ENCODE measurements around the gene IFT25. TPM values are rescaled to one million over a fixed set of nuclear protein-coding genes. Genes with fewer than 3 reads are reported as not detected.
"Not testable (repeated sequence)": the region's sequence is repeated elsewhere in the genome, so short reads cannot be mapped to it uniquely, and the experiment has no call there.

The IFT25 gene
- polyA plus RNA-seq, 4 donors = 18.0 to 31.3 (median 20.3) TPM

GRCh38 chr1:53982034-53982762, 36.7 kb upstream of the IFT25 start:
- peaks cover 0 to 15% (median 0%) of the 10 kb centered on the region in 3 donors for H3K4me1 ChIP-seq (ENCODE audit: control insufficient read depth in 3 of 3, insufficient read depth in 2 of 3, low read depth in 1 of 3, low read length in 2 of 3)
- DNase-seq (peak; percentile 50 to 77), FAIRE-seq (no peak)
- peaks cover 0 to 2% (median 0%) of the 10 kb centered on the region in 3 donors for H3K36me3 ChIP-seq (ENCODE audit: control insufficient read depth in 3 of 3, insufficient read depth in 2 of 3, low read depth in 1 of 3, low read length in 3 of 3)
- no peaks in the 10 kb centered on the region for H3K27me3 ChIP-seq (ENCODE audit: control insufficient read depth in 3 of 3, insufficient read depth in 3 of 3, low read length in 3 of 3)
- peak overlapping the region in 2 of 3 donors; percentile 14 to 42 for H3K4me3 ChIP-seq (ENCODE audit: low read depth in 1 of 3, low read length in 3 of 3)
- H3K9me3 ChIP-seq (ENCODE audit: control insufficient read depth in 2 of 2, insufficient read depth in 1 of 2, low read depth in 1 of 2, low read length in 1 of 2) = no peaks in the 10 kb centered on the region
- peak overlapping the region in 2 of 3 donors; percentile 49 to 71 for H3K27ac ChIP-seq (ENCODE audit: low read depth in 1 of 3, low read length in 2 of 3)
- 38 to 43% (median 39%) methylated on average over 20 of the region's 20 CpGs for WGBS, 3 donors

- Histone ChIP-seq H3K27ac (ENCODE audit: low read depth in 1 of 3, low read length in 2 of 3) (no peak overlapping the region), H3K4me3 (ENCODE audit: low read depth in 1 of 3, low read length in 3 of 3) (no peak overlapping the region), H3K36me3 (ENCODE audit: control insufficient read depth in 3 of 3, insufficient read depth in 2 of 3, low read depth in 1 of 3, low read length in 3 of 3) (peaks cover 0 to 4% (median 0%) of the 10 kb centered on the region in 3 donors), H3K27me3 (ENCODE audit: control insufficient read depth in 3 of 3, insufficient read depth in 3 of 3, low read length in 3 of 3) (no peaks in the 10 kb centered on the region), H3K4me1 (ENCODE audit: control insufficient read depth in 3 of 3, insufficient read depth in 2 of 3, low read depth in 1 of 3, low read length in 2 of 3) (peaks cover 0 to 15% (median 0%) of the 10 kb centered on the region in 3 donors), H3K9me3 (ENCODE audit: control insufficient read depth in 2 of 2, insufficient read depth in 1 of 2, low read depth in 1 of 2, low read length in 1 of 2) (no peaks in the 10 kb centered on the region)
- DNase-seq = no peak
- WGBS, 3 donors = 97 to 98% (median 97%) methylated on average over 6 of the region's 6 CpGs
- FAIRE-seq = no peak
These were observed 35.7 kb upstream of the IFT25 start for GRCh38 chr1:53981220-53981619.

- FAIRE-seq (no peak), DNase-seq (no peak)
- H3K36me3 ChIP-seq (ENCODE audit: control insufficient read depth in 3 of 3, insufficient read depth in 2 of 3, low read depth in 1 of 3, low read length in 3 of 3) = peaks cover 0 to 6% (median 0%) of the 10 kb centered on the region in 3 donors
- H3K27ac ChIP-seq (ENCODE audit: low read depth in 1 of 3, low read length in 2 of 3) = no peak overlapping the region
- no peaks in the 10 kb centered on the region for H3K9me3 ChIP-seq (ENCODE audit: control insufficient read depth in 2 of 2, insufficient read depth in 1 of 2, low read depth in 1 of 2, low read length in 1 of 2)
- peaks cover 0 to 15% (median 0%) of the 10 kb centered on the region in 3 donors for H3K4me1 ChIP-seq (ENCODE audit: control insufficient read depth in 3 of 3, insufficient read depth in 2 of 3, low read depth in 1 of 3, low read length in 2 of 3)
- H3K27me3 ChIP-seq (ENCODE audit: control insufficient read depth in 3 of 3, insufficient read depth in 3 of 3, low read length in 3 of 3) = no peaks in the 10 kb centered on the region
- no peak overlapping the region for H3K4me3 ChIP-seq (ENCODE audit: low read depth in 1 of 3, low read length in 3 of 3)
- WGBS, 3 donors = 89 to 91% (median 90%) methylated on average over 13 of the region's 13 CpGs
These were observed 34.4 kb upstream of the IFT25 start for GRCh38 chr1:53979712-53980450.

GRCh38 chr1:53975861-53976260, 30.4 kb upstream of the IFT25 start:
- Histone ChIP-seq H3K4me3 (ENCODE audit: low read depth in 1 of 3, low read length in 3 of 3) (no peak overlapping the region), H3K9me3 (ENCODE audit: control insufficient read depth in 2 of 2, insufficient read depth in 1 of 2, low read depth in 1 of 2, low read length in 1 of 2) (no peaks in the 10 kb centered on the region), H3K27me3 (ENCODE audit: control insufficient read depth in 3 of 3, insufficient read depth in 3 of 3, low read length in 3 of 3) (no peaks in the 10 kb centered on the region), H3K4me1 (ENCODE audit: control insufficient read depth in 3 of 3, insufficient read depth in 2 of 3, low read depth in 1 of 3, low read length in 2 of 3) (no peaks in the 10 kb centered on the region), H3K36me3 (ENCODE audit: control insufficient read depth in 3 of 3, insufficient read depth in 2 of 3, low read depth in 1 of 3, low read length in 3 of 3) (peaks cover 0 to 11% (median 2%) of the 10 kb centered on the region in 3 donors), H3K27ac (ENCODE audit: low read depth in 1 of 3, low read length in 2 of 3) (no peak overlapping the region)
- FAIRE-seq = no peak
- 94 to 96% (median 96%) methylated on average over 7 of the region's 7 CpGs for WGBS, 3 donors
- no peak for DNase-seq

- no peak for DNase-seq
- whole genome bisulfite sequencing, 3 donors = 80 to 89% (median 86%) methylated on average over 2 of the region's 2 CpGs
- Histone ChIP-seq H3K27ac (ENCODE audit: low read depth in 1 of 3, low read length in 2 of 3) (no peak overlapping the region), H3K4me3 (ENCODE audit: low read depth in 1 of 3, low read length in 3 of 3) (no peak overlapping the region), H3K4me1 (ENCODE audit: control insufficient read depth in 3 of 3, insufficient read depth in 2 of 3, low read depth in 1 of 3, low read length in 2 of 3) (no peaks in the 10 kb centered on the region), H3K27me3 (ENCODE audit: control insufficient read depth in 3 of 3, insufficient read depth in 3 of 3, low read length in 3 of 3) (no peaks in the 10 kb centered on the region), H3K9me3 (ENCODE audit: control insufficient read depth in 2 of 2, insufficient read depth in 1 of 2, low read depth in 1 of 2, low read length in 1 of 2) (no peaks in the 10 kb centered on the region), H3K36me3 (ENCODE audit: control insufficient read depth in 3 of 3, insufficient read depth in 2 of 3, low read depth in 1 of 3, low read length in 3 of 3) (peaks cover 4 to 18% (median 13%) of the 10 kb centered on the region in 3 donors)
- FAIRE-seq = no peak
These were observed 26.2 kb upstream of the IFT25 start for GRCh38 chr1:53971718-53972117.

- H3K27ac ChIP-seq (ENCODE audit: low read depth in 1 of 3, low read length in 2 of 3); DNase-seq; H3K9me3 ChIP-seq (ENCODE audit: control insufficient read depth in 2 of 2, insufficient read depth in 1 of 2, low read depth in 1 of 2, low read length in 1 of 2); H3K4me1 ChIP-seq (ENCODE audit: control insufficient read depth in 3 of 3, insufficient read depth in 2 of 3, low read depth in 1 of 3, low read length in 2 of 3); H3K27me3 ChIP-seq (ENCODE audit: control insufficient read depth in 3 of 3, insufficient read depth in 3 of 3, low read length in 3 of 3); H3K4me3 ChIP-seq (ENCODE audit: low read depth in 1 of 3, low read length in 3 of 3); FAIRE-seq: not testable (repeated sequence)
- 91 to 96% (median 94%) methylated on average over 2 of the region's 2 CpGs for WGBS, 3 donors
- peaks cover 4 to 20% (median 17%) of the 10 kb centered on the region in 3 donors for H3K36me3 ChIP-seq (ENCODE audit: control insufficient read depth in 3 of 3, insufficient read depth in 2 of 3, low read depth in 1 of 3, low read length in 3 of 3)
These were observed 23.8 kb upstream of the IFT25 start for GRCh38 chr1:53969323-53969722.

GRCh38 chr1:53968125-53968513, 22.6 kb upstream of the IFT25 start:
- Histone ChIP-seq H3K27me3 (ENCODE audit: control insufficient read depth in 3 of 3, insufficient read depth in 3 of 3, low read length in 3 of 3) (no peaks in the 10 kb centered on the region), H3K4me1 (ENCODE audit: control insufficient read depth in 3 of 3, insufficient read depth in 2 of 3, low read depth in 1 of 3, low read length in 2 of 3) (peaks cover 0 to 6% (median 0%) of the 10 kb centered on the region in 3 donors), H3K27ac (ENCODE audit: low read depth in 1 of 3, low read length in 2 of 3) (no peak overlapping the region), H3K4me3 (ENCODE audit: low read depth in 1 of 3, low read length in 3 of 3) (no peak overlapping the region), H3K9me3 (ENCODE audit: control insufficient read depth in 2 of 2, insufficient read depth in 1 of 2, low read depth in 1 of 2, low read length in 1 of 2) (no peaks in the 10 kb centered on the region), H3K36me3 (ENCODE audit: control insufficient read depth in 3 of 3, insufficient read depth in 2 of 3, low read depth in 1 of 3, low read length in 3 of 3) (peaks cover 5 to 27% (median 23%) of the 10 kb centered on the region in 3 donors)
- FAIRE-seq (no peak), DNase-seq (peak in 1 of 2 donors; percentile 44)
- 58 to 68% (median 65%) methylated on average over 2 of the region's 2 CpGs for WGBS, 3 donors

- H3K27ac ChIP-seq (ENCODE audit: low read depth in 1 of 3, low read length in 2 of 3) = no peak overlapping the region
- H3K27me3 ChIP-seq (ENCODE audit: control insufficient read depth in 3 of 3, insufficient read depth in 3 of 3, low read length in 3 of 3) = no peaks in the 10 kb centered on the region
- 88 to 93% (median 89%) methylated on average over 7 of the region's 7 CpGs for WGBS, 3 donors
These were observed 22.1 kb upstream of the IFT25 start for GRCh38 chr1:53967409-53968124.

More at GRCh38 chr1:53967409-53968124, 22.1 kb upstream of the IFT25 start:
- H3K9me3 ChIP-seq (ENCODE audit: control insufficient read depth in 2 of 2, insufficient read depth in 1 of 2, low read depth in 1 of 2, low read length in 1 of 2) = no peaks in the 10 kb centered on the region
- peaks cover 8 to 31% (median 26%) of the 10 kb centered on the region in 3 donors for H3K36me3 ChIP-seq (ENCODE audit: control insufficient read depth in 3 of 3, insufficient read depth in 2 of 3, low read depth in 1 of 3, low read length in 3 of 3)
- DNase-seq (no peak), FAIRE-seq (no peak)
- peaks cover 0 to 8% (median 0%) of the 10 kb centered on the region in 3 donors for H3K4me1 ChIP-seq (ENCODE audit: control insufficient read depth in 3 of 3, insufficient read depth in 2 of 3, low read depth in 1 of 3, low read length in 2 of 3)
- no peak overlapping the region for H3K4me3 ChIP-seq (ENCODE audit: low read depth in 1 of 3, low read length in 3 of 3)
